Head of caudate nucleus (tissue), 42 donors: ENCODE measurements around the gene CAB39.
A peak's percentile ranks its signal among the peaks of the same experiment; 100 is the strongest.
"Not testable (repeated sequence)": the region's sequence is repeated elsewhere in the genome, so short reads cannot be mapped to it uniquely, and the experiment has no call there.

ENCODE experiments used
- DNase-seq, 42 donors: peaks; one replicate each; pipeline versions ENCODE4 v3.0.0 to v3.0.0-alpha.2; 2020 to 2021; ENCODE audit warnings: mixed read lengths in 7 of 42
- intact Hi-C: fragments of 100-400 bp; cut with DNase I; formaldehyde crosslinking; loops from one replicate; pipeline ENCODE4 v1.15.0; 2022

Gene CAB39

GRCh38 chr2:230680463-230681170 is 32.0 kb upstream of the CAB39 start:
- intact Hi-C loops, result no loop called here
- no peak for DNase-seq

- no peak for DNase-seq
- intact Hi-C loops, result no loop called here
These were observed 31.5 kb upstream of the CAB39 start for GRCh38 chr2:230681171-230681545.

- intact Hi-C loops, result no loop called here
- no peak for DNase-seq
These were observed 30.1 kb upstream of the CAB39 start for GRCh38 chr2:230682546-230682945.

- DNase-seq, result no peak
- intact Hi-C loops, result no loop called here
These were observed 28.1 kb upstream of the CAB39 start for GRCh38 chr2:230684270-230685168.

- DNase-seq, result peak in 1 of 42 donors; percentile 7
- intact Hi-C loops, result no loop called here
These were observed 27.5 kb upstream of the CAB39 start for GRCh38 chr2:230685178-230685577.

- DNase-seq, result no peak
- intact Hi-C loops, result no loop called here
These were observed 25.1 kb upstream of the CAB39 start for GRCh38 chr2:230687498-230687897.

- DNase-seq, result no peak
- intact Hi-C loops, result no loop called here
These were observed 24.2 kb upstream of the CAB39 start for GRCh38 chr2:230688490-230688889.

GRCh38 chr2:230690439-230690838 is 22.2 kb upstream of the CAB39 start:
- DNase-seq, result peak in 15 of 42 donors; percentile 13 to 53 (median 30)
- intact Hi-C loops, result no loop called here

GRCh38 chr2:230691005-230691647 is 21.5 kb upstream of the CAB39 start:
- DNase-seq, result peak in 3 of 42 donors; percentile 0 to 4 (median 1)
- intact Hi-C loops, result no loop called here

GRCh38 chr2:230692760-230693159 is 19.9 kb upstream of the CAB39 start:
- intact Hi-C loops, result no loop called here
- no peak for DNase-seq

- peak in 1 of 42 donors; percentile 19 for DNase-seq
- intact Hi-C loops, result no loop called here
These were observed 19.2 kb upstream of the CAB39 start for GRCh38 chr2:230693411-230693810.

GRCh38 chr2:230694241-230694640 is 18.4 kb upstream of the CAB39 start:
- no peak for DNase-seq
- intact Hi-C loops, result no loop called here

GRCh38 chr2:230695551-230695950 is 17.1 kb upstream of the CAB39 start:
- no peak for DNase-seq
- intact Hi-C loops, result no loop called here

- intact Hi-C loops, result no loop called here
- no peak for DNase-seq
These were observed 16.0 kb upstream of the CAB39 start for GRCh38 chr2:230696670-230697069.

GRCh38 chr2:230697676-230698075 is 15.0 kb upstream of the CAB39 start:
- no peak for DNase-seq
- intact Hi-C loops, result no loop called here

GRCh38 chr2:230698753-230699152 is 13.9 kb upstream of the CAB39 start:
- intact Hi-C loops, DNase-seq: not testable (repeated sequence)

GRCh38 chr2:230700447-230700846 is 12.2 kb upstream of the CAB39 start:
- no peak for DNase-seq
- intact Hi-C loops, result no loop called here

- intact Hi-C loops, result no loop called here
- no peak for DNase-seq
These were observed 11.3 kb upstream of the CAB39 start for GRCh38 chr2:230701308-230701707.

- DNase-seq, intact Hi-C loops: not testable (repeated sequence)
These were observed 10.2 kb upstream of the CAB39 start for GRCh38 chr2:230702457-230702856.

- intact Hi-C loops, result no loop called here
- DNase-seq, result no peak
These were observed 9.1 kb upstream of the CAB39 start for GRCh38 chr2:230703514-230703913.
